ENCODE measurements around the gene FAM222B. TPM values are rescaled to one million over a fixed set of nuclear protein-coding genes. Genes with fewer than 3 reads are reported as not detected.
A peak's percentile ranks its signal among the peaks of the same experiment; 100 is the strongest.
"Not testable (repeated sequence)": the region's sequence is repeated elsewhere in the genome, so short reads cannot be mapped to it uniquely, and the experiment has no call there.

The FAM222B gene
- total RNA-seq, 1 experiment from 2014 or later, result 9.5 TPM

DNA sequence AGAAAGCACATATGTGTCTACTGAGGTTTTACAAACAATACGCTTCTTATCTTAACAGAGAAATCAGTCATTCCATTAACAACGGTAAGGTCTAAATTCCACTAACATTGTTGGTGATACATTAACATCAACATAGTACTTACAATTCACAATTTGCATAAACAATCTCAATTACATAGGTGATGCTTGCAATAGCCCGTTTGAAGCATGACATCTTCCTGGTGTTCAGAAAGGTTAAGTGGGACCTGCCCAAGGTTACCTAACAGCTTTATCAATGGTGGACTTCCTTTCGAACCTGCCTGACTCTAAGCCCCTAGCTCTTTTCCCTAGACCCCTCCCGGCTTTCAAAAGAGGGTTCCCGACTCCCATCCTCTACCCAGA is 699 bp downstream of the FAM222B start:
- peak; percentile 28 for DNase-seq (ENCODE audit: low spot score)

GRCh38 chr17:28839221-28839620 is 3.4 kb downstream of the FAM222B start:
- no peak for DNase-seq (ENCODE audit: low spot score)

GRCh38 chr17:28836541-28836940 is 6.0 kb downstream of the FAM222B start:
- DNase-seq (ENCODE audit: low spot score), result not testable (repeated sequence)

DNA sequence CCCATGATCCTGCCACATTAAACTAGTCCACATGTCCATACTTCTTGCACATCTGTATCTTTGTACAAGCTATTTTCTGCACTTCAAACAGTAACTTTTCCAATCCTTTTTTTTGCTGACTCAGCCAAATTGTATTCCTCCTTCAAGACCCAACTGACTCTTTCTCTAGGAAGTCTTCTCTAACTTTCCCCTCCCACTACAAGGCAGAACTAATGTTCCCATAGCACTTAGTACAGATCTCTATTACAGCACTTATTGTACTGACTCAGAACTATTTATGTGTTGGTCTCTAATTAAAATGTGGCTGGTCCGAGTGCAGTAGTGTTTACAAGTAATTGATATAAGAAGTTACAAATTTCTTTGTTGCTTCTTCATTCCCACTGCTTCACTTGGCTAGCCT is 8.2 kb downstream of the FAM222B start:
- no peak for DNase-seq (ENCODE audit: low spot score)

- DNase-seq (ENCODE audit: low spot score), result no peak
These were observed 14.1 kb downstream of the FAM222B start for GRCh38 chr17:28828294-28829040.

DNA sequence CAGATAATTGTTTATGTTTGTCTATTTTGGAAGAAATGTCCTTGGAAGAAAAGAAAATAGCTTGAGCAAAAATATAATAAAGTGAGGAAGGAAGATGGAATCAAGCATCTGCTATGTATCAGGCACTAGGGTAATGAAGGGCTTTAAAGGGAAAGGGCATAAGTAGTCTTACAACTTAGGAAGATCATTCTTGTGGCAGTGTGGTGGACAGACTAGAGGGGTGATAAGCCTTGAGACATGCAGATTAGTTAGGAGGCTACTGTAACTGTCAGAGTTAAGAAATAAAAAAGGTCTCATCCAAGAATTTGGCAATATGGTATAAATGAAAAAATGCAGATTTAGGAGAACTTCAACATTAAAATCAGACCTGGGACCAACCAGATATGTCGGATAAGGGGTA is 14.9 kb downstream of the FAM222B start:
- DNase-seq (ENCODE audit: low spot score), result no peak

GRCh38 chr17:28819582-28819981 is 23.0 kb downstream of the FAM222B start:
- DNase-seq (ENCODE audit: low spot score), result no peak

DNA sequence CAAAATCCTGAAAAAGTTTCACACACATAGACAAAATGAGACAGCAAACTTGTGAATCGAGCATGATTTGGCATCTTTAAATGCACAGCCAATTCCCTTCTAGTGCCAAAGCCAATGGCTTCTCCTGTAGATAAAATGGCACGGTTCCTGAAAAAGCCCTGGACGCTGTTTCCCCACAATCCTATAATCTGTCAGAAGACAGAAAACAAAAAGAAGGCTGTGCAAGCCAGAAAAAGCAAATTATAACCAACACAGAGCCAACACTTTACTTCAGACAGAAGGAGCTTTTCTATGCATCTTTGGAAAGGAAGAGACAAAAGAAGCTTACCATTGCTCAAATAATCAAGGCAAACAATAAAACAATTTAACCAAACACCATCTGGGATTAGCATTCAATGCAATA is 23.8 kb downstream of the FAM222B start:
- no peak for DNase-seq (ENCODE audit: low spot score)

DNA sequence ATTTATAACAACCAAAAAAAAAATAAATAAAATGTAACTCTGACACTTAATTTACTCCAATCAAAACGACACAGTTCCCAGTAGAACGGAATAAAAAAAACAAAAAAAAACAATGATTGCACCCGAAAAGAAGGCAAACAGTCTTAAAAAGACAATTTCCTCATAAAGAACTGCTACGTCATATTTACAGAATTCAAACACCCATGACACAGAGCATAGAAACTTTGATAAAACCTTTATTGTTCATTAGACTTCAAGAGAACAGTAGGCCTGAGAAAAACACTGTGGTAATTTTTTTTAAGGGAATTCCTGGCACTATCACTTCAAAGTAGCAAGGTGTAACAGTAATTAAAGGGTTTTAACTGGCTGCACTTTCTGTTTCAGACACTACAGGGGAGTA is 26.1 kb downstream of the FAM222B start:
- no peak for DNase-seq (ENCODE audit: low spot score)

GRCh38 chr17:28812748-28813377 is 29.7 kb downstream of the FAM222B start:
- peak; percentile 7 for DNase-seq (ENCODE audit: low spot score)

DNA sequence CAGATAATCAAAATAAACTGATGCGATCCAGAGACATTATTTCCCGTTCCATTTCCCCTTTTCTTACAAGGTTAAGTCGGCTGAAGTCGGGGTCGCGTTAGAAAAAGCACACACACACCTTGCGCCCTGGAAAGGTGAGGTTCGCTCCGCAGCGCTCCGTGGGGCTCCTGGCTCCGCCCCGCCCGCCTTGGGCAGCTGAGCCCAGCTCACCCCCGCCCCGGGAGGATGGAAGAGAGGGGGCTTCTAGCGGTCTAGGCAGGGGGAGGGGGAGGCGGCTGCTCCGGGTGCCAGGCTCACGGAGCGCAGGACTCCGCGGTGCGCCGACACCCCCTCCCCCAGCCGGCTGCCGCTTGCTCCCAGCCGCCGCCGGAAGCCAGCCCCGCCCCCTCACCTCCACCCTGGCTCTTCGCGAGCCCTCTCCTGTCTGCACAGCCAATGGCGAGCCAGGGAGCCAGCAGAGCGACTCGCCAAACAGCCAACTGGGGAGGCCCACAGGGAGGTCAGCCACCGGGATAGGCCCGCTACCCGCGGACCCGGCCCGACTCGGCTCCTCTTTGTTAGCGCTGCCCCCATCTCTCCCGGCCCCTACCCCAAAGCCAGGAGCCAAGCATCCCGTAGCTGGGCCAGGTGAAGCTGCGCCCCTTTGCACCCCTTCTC is 30.4 kb downstream of the FAM222B start:
- DNase-seq (ENCODE audit: low spot score), result peak; percentile 96

GRCh38 chr17:28811651-28812090 is 30.9 kb downstream of the FAM222B start:
- DNase-seq (ENCODE audit: low spot score), result peak; percentile 82

DNA sequence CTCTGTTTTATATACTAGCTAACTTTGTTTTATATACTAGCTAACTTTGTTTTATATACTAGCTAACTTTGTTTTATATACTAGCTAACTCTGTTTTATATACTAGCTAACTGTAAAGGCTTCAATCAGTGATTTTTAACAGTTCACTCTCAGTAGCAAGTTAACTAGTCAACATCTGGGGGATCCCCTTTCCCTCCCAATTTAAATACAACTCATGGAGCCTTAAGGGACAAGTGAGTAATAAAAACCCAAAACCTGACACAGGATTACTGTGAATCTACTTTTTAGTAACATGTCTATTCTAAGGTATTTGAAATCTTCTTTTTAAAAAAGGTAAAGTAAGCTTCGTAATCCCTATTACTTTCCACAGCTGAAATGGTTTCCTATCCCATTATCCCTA is 32.2 kb downstream of the FAM222B start:
- DNase-seq (ENCODE audit: low spot score), result no peak

GRCh38 chr17:28807925-28808634 is 34.5 kb downstream of the FAM222B start:
- peak; percentile 64 for DNase-seq (ENCODE audit: low spot score)

DNA sequence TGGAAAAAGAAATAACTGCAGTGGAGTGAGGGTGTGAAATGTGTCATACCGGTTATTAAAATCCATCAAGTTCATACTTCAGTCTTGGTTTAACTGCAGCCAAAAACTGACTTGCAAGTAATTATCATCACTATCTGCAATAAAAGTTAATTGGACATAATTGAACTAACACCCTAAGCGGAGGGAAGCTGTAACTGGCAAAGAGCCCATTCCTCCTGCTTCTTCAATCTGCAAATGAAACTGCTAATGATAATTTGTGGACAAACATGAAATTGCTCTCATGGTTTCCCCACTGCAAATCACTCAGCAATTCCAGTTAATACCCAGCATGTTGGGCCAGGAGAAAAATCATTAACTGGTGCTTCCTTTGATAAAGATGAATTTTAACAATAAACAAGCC is 46.5 kb downstream of the FAM222B start:
- no peak for DNase-seq (ENCODE audit: low spot score)

GRCh38 chr17:28794846-28795441 is 47.6 kb downstream of the FAM222B start:
- DNase-seq (ENCODE audit: low spot score), result not testable (repeated sequence)

DNA sequence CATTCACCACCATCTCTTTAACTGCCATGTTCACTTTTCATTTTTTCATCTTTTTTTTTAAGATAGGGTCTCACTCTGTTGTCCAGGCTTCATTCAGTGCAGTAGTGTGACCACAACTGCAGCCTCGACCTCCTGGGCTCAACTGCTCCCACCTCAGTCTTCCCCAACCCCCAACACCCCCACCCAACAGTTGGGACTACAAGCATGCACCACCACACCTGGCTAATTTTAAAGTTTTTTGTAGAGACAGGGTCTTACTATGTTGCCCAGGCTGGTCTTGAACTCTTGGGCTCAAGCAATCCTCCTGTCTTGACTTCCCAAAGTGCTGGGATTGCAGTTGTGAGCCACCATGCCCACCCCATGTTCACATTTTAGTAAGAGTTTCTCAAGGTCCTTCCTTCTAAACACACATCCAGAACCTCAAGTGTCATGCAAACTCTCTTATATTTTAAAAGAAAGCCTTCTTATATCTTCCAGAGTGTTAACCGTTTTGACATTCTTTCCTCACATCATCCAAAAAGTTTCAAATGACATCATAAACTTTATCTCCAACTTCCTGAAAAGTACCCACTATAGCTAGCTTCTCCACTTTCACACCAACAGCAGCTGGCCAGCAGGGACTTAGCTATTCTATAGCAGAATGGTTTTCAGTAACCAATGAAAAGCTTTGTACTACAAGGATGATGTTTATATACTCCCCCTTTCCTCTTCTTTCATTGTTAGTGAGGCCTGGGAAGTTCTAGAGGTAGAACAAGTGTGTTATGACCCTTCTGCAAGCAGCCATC is 49.5 kb downstream of the FAM222B start:
- DNase-seq (ENCODE audit: low spot score), result no peak

DNA sequence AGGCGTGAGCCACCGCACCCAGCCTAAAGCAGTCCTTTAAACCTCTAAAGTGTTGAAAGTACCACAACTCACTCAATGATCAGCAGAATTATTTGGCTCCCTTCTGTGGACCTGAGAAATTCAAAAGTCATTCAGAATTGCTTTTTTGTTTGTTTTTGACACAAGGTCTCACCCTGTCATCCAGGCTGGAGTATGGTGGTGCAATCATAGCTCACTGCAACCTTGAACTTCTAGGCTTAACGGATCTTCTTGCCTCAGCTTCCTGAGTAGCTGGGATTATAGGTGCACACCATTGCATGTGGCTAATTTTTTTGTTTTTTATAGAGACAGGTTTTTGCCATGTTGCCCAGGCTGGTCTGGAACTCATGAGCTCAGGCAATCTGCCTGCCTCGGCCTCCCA is 54.5 kb downstream of the FAM222B start:
- DNase-seq (ENCODE audit: low spot score), result no peak

- no peak for DNase-seq (ENCODE audit: low spot score)
These were observed 59.4 kb downstream of the FAM222B start for GRCh38 chr17:28783161-28783560.

DNA sequence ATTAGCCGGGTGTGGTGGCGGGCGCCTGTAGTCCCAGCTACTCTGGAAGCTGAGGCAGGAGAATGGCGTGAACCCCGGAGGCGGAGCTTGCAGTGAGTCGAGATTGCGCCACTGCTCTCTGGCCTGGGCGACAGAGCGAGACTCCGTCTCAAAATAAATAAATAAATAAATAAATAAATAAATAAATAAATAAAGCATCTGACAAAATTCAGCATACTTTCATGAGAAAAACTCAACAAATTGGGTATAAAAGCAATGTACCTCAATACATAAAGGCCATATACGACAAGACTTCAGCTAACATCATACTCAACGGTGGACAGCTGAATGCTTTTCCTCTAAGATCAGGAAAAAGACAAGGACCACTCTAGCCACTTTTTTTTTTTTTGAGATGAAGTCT is 63.0 kb downstream of the FAM222B start:
- DNase-seq (ENCODE audit: low spot score), result not testable (repeated sequence)

GRCh38 chr17:28777178-28777577 is 65.4 kb downstream of the FAM222B start:
- DNase-seq (ENCODE audit: low spot score), result no peak

Measured in HT-29 (cell line).